K562 (cell line): ENCODE measurements around the gene DENND1A. TPM values are rescaled to one million over a fixed set of nuclear protein-coding genes. Genes with fewer than 3 reads are reported as not detected.

Experiments
- BCLAF1 ChIP-seq, 2 experiments: fragments of 450-650 bp in 1 of 2; IDR thresholded peaks; 2 replicates each; pipeline ENCODE4 v1.6.1; 2011 to 2017; ENCODE audit warnings: low read depth in 2 of 2, antibody characterized with exemption in 1 of 2, borderline replicate concordance in 1 of 2, low read length in 1 of 2, mild to moderate bottlenecking in 1 of 2, mixed read lengths in 1 of 2; ENCODE audit not compliant: control insufficient read depth in 1 of 2
- CTCFL ChIP-seq: IDR thresholded peaks from 2 replicates; pipeline ENCODE4 v1.6.1; 2011; ENCODE audit warnings: borderline replicate concordance, low read depth, mild to moderate bottlenecking, moderate library complexity, low read length; ENCODE audit not compliant: insufficient read depth, poor library complexity, severe bottlenecking
- ELF1 ChIP-seq: fragments of 200-800 bp; sonication (Bioruptor generic); IDR thresholded peaks from 2 replicates; pipeline ENCODE4 v1.6.1; 2016; ENCODE audit warnings: missing genetic modification characterization, missing compliant biosample characterization
- FOS ChIP-seq: IDR thresholded peaks from 3 replicates; pipeline ENCODE4 v1.6.1; 2011; ENCODE audit not compliant: insufficient read length; ENCODE audit errors: extremely low read depth
- GTF2A2 ChIP-seq: IDR thresholded peaks from 2 replicates; pipeline ENCODE4 v1.6.1; 2016; ENCODE audit warnings: mild to moderate bottlenecking, missing genetic modification characterization, missing compliant biosample characterization
- HDAC2 ChIP-seq: fragments of 450-650 bp; IDR thresholded peaks from 2 replicates; pipeline ENCODE4 v1.6.1; 2016; ENCODE audit warnings: mild to moderate bottlenecking
- HDAC8 ChIP-seq: fragments of 450-650 bp; IDR thresholded peaks from 2 replicates; pipeline ENCODE4 v1.6.1; 2016; ENCODE audit warnings: mild to moderate bottlenecking, missing genetic modification characterization, moderate library complexity, missing compliant biosample characterization
- LARP7 ChIP-seq: fragments of 450-650 bp; IDR thresholded peaks from 2 replicates; pipeline ENCODE4 v1.6.1; 2016
- MTA3 ChIP-seq: fragments of 450-650 bp; formaldehyde crosslinking; IDR thresholded peaks from 2 replicates; pipeline ENCODE4 v1.6.1; 2017; ENCODE audit warnings: mild to moderate bottlenecking, borderline replicate concordance
- NR2C2 ChIP-seq, 2 experiments: fragments of 200-800 bp in 1 of 2; sonication (Bioruptor generic) in 1 of 2; sonication (generic) in 1 of 2; formaldehyde crosslinking in 1 of 2; IDR thresholded peaks; 2 replicates each; pipeline versions ENCODE4 v1.6.1 to v1.8.0; 2016 to 2022; ENCODE audit warnings: mild to moderate bottlenecking in 1 of 2, missing compliant biosample characterization in 1 of 2, missing genetic modification characterization in 1 of 2, missing genetic modification reagents in 1 of 2
- RBM25 ChIP-seq: fragments of 200-400 bp; formaldehyde crosslinking; IDR thresholded peaks from 2 replicates; pipeline ENCODE4 v1.6.1; 2018; ENCODE audit warnings: low read length, low read depth, moderate library complexity; ENCODE audit not compliant: severe bottlenecking
- RNF219 ChIP-seq: fragments of 250-450 bp; sonication (Bioruptor Pico); IDR thresholded peaks from 2 replicates; pipeline ENCODE4 v1.5.0; 2022; ENCODE audit warnings: mild to moderate bottlenecking
- XRCC5 ChIP-seq: fragments of 200-400 bp; formaldehyde crosslinking; IDR thresholded peaks from 2 replicates; pipeline ENCODE4 v1.6.1; 2017; ENCODE audit warnings: low read depth, mild to moderate bottlenecking, low read length
- ZHX1 ChIP-seq: fragments of 150-350 bp; conservative IDR thresholded peaks from 2 replicates; pipeline ENCODE4 v1.6.1; 2014; ENCODE audit warnings: low read length
- ZNF175 ChIP-seq: fragments of 200-800 bp; sonication (Bioruptor generic); IDR thresholded peaks from 2 replicates; pipeline ENCODE4 v1.6.1; 2016; ENCODE audit warnings: low read depth, mild to moderate bottlenecking, missing genetic modification characterization, missing compliant biosample characterization
- polyA plus RNA-seq, 8 experiments: library from polyadenylated mRNA; depleted of rRNA in 4 of 8; stranded (reverse) in 5 of 8; unstranded in 3 of 8; fragments of >200 nt; fragmentation: Nextera tagmentation in 2 of 8; fragmentation: Illumina TruSeq in 1 of 8; extraction: Ambion mirVana in 2 of 8; extraction: Trizol in 1 of 8; gene quantifications; 2 replicates each; pipeline versions ENCODE4 v1.2.1 to v1.2.3, GENCODE V29; 2011 to 2014; ENCODE audit warnings: inconsistent platforms in 1 of 8, missing spikeins in 1 of 8
- total RNA-seq, 7 experiments: library from RNA; depleted of rRNA in 6 of 7; stranded (reverse); fragments of >200 nt in 6 of 7; fragmentation: Illumina TruSeq in 2 of 7; extraction: Trizol in 2 of 7; gene quantifications; 2 replicates each; pipeline versions ENCODE4 v1.2.1 to v1.2.3, GENCODE V29; 2011 to 2021; ENCODE audit warnings: low replicate concordance in 1 of 7

The DENND1A gene
- total and polyA plus RNA-seq, 9 of the 15 experiments (the other 6 are each of a cell fraction or from before 2014, with no cell fraction given), result 7.6 to 29.5 (median 15.7) TPM

- TF ChIP-seq ZHX1 (no peak), RNF219 (no peak), FOS (no peak), GTF2A2 (tag) (no peak), CTCFL (no peak), MTA3 (no peak; the same call in 1 of the 2 replicates), HDAC2 (peak; percentile 69; the same call in 1 of the 2 replicates), NR2C2 (CRISPR knock-in tag; IDR thresholded peaks at IDR 0.05) (no peak), NR2C2 (tag; IDR thresholded peaks at IDR 0.05) (peak; percentile 88), ZNF175 (CRISPR knock-in tag) (no peak), RBM25 (no peak), BCLAF1 (IDR thresholded peaks at IDR 0.05; ENCODE audit: borderline replicate concordance in 1 of 2, control insufficient read depth in 1 of 2, low read depth in 2 of 2, low read length in 1 of 2) (no peak), ELF1 (no peak), LARP7 (no peak), XRCC5 (no peak), HDAC8 (peak; percentile 49; the same call in 1 of the 2 replicates)
Observed at GRCh38 chr9:123360161-123361085, 569.5 kb downstream of the DENND1A start (continued).
